ENCODE measurements around the gene OR6C65. TPM values are rescaled to one million over a fixed set of nuclear protein-coding genes. Genes with fewer than 3 reads are reported as not detected.

OR6C65 gene
- total and polyA plus RNA-seq, 9 of the 15 experiments (the other 6 are each of a cell fraction or from before 2014, with no cell fraction given): not detected

DNA sequence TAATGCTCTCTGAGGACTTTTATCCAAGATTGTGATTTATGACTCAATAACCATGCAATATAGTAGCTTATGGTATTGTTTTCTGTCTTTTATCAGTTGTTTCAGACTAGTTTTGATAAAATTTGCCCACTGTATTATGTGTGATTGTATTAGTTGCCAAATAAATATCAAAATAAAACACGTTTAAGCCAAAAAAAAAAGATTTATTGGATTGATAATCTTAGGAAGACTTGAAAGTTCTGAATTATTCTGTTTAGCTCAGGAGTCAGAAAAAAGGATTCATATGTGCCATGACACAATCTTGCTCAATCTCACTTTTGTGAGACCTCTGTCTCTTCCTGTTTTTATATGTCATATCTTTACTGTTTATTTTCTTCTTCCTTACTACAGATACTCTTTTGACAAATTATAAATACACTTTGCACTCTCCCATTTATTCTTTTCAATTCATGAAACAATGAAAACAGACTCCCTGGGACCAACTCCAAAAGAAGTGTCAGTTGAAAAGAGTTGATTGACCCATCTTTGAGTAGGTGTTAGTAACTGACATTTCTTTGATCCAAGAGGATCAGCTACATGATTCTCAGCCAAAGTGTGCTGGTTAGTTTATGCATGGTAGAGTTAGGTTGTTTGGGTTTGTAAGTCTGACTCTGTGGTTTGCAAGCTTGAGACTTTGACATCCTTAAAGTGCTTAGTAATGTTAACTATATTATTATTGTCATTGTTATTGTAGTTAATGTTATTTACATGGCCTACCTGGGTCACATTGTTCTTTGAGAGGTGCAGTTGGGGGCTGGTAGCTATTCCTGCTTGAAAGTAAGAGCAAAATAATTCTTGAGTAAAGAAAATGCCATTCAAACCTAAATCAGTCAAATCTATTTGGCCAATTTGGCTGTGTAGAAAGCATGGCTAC lies 28.3 kb downstream of the OR6C65 start:
- Histone ChIP-seq H3K4me2 (ENCODE audit: insufficient read depth, low read length) (no peak overlapping the region), H3K36me3 (ENCODE audit: control insufficient read depth, insufficient read depth, low read length) (no peaks in the 10 kb centered on the region), H3K27me3 (ENCODE audit: control insufficient read depth in 2 of 2, insufficient read depth in 2 of 2, low read length in 2 of 2) (no peaks in the 10 kb centered on the region), H3K9ac (ENCODE audit: insufficient read depth in 1 of 2, low read depth in 2 of 2, low read length in 2 of 2) (no peak overlapping the region), H3K9me3 (replicated peaks; ENCODE audit: control insufficient read depth, insufficient read depth, low read depth, low read length) (no peaks in the 10 kb centered on the region), H2AFZ (ENCODE audit: low read depth, low read length) (no peak overlapping the region), H3K4me1 (replicated peaks in 1 of 2; ENCODE audit: control insufficient read depth in 2 of 2, insufficient read depth in 2 of 2, low read length in 2 of 2) (no peaks in the 10 kb centered on the region), H3K79me2 (ENCODE audit: control insufficient read depth, insufficient read depth, low read length) (no peaks in the 10 kb centered on the region), H3K9me1 (ENCODE audit: control insufficient read depth, insufficient read depth, low read length) (no peaks in the 10 kb centered on the region), H4K20me1 (replicated peaks; ENCODE audit: control insufficient read depth, insufficient read depth, low read length) (no peaks in the 10 kb centered on the region), H3K4me3 (no peak overlapping the region), H3K27ac (ENCODE audit: extremely low read depth, low read depth, low read length) (no peak overlapping the region)
- in situ Hi-C loops (cut with MboI): no loop called here
- no peak for DNase-seq (ENCODE audit: extremely low read depth in 1 of 4, low spot score in 3 of 4)
- 0% methylated on average over 1 of the region's 1 CpG for WGBS (ENCODE audit: insufficient coverage, low coverage, missing lambda C conversion rate)
- intact Hi-C loops (cut with micrococcal nuclease): no loop called here
- no peak for ATAC-seq
- no peak for FAIRE-seq
- POLR2A ChIA-PET: no interaction called here
- CTCF ChIA-PET (ENCODE audit: low intra/inter-chr PET ratio): no interaction called here
- BruUV-seq (replicated peaks): no TSS peak
- TF ChIP-seq, protein P1, sequence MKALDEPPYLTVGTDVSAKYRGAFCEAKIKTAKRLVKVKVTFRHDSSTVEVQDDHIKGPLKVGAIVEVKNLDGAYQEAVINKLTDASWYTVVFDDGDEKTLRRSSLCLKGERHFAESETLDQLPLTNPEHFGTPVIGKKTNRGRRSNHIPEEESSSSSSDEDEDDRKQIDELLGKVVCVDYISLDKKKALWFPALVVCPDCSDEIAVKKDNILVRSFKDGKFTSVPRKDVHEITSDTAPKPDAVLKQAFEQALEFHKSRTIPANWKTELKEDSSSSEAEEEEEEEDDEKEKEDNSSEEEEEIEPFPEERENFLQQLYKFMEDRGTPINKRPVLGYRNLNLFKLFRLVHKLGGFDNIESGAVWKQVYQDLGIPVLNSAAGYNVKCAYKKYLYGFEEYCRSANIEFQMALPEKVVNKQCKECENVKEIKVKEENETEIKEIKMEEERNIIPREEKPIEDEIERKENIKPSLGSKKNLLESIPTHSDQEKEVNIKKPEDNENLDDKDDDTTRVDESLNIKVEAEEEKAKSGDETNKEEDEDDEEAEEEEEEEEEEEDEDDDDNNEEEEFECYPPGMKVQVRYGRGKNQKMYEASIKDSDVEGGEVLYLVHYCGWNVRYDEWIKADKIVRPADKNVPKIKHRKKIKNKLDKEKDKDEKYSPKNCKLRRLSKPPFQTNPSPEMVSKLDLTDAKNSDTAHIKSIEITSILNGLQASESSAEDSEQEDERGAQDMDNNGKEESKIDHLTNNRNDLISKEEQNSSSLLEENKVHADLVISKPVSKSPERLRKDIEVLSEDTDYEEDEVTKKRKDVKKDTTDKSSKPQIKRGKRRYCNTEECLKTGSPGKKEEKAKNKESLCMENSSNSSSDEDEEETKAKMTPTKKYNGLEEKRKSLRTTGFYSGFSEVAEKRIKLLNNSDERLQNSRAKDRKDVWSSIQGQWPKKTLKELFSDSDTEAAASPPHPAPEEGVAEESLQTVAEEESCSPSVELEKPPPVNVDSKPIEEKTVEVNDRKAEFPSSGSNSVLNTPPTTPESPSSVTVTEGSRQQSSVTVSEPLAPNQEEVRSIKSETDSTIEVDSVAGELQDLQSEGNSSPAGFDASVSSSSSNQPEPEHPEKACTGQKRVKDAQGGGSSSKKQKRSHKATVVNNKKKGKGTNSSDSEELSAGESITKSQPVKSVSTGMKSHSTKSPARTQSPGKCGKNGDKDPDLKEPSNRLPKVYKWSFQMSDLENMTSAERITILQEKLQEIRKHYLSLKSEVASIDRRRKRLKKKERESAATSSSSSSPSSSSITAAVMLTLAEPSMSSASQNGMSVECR (CRISPR knock-in tag; IDR thresholded peaks at IDR 0.05): no peak
- TF ChIP-seq, protein P2, sequence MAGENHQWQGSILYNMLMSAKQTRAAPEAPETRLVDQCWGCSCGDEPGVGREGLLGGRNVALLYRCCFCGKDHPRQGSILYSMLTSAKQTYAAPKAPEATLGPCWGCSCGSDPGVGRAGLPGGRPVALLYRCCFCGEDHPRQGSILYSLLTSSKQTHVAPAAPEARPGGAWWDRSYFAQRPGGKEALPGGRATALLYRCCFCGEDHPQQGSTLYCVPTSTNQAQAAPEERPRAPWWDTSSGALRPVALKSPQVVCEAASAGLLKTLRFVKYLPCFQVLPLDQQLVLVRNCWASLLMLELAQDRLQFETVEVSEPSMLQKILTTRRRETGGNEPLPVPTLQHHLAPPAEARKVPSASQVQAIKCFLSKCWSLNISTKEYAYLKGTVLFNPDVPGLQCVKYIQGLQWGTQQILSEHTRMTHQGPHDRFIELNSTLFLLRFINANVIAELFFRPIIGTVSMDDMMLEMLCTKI (IDR thresholded peaks at IDR 0.05; ENCODE audit: partially characterized antibody): no peak
- TF ChIP-seq ZNF644 (tag; IDR thresholded peaks at IDR 0.05; ENCODE audit: low read depth) (no peak), SMAD3 (CRISPR knock-in tag; conservative IDR thresholded peaks at IDR 0.05) (no peak), ZNF586 (CRISPR knock-in tag; conservative IDR thresholded peaks at IDR 0.05) (no peak), ZNF707 (CRISPR knock-in tag; conservative IDR thresholded peaks at IDR 0.05) (no peak), ZNF354B (CRISPR knock-in tag; IDR thresholded peaks at IDR 0.05) (no peak), NRF1 (conservative IDR thresholded peaks at IDR 0.05 in 1 of 2, IDR thresholded peaks at IDR 0.05 in 1 of 2) (no peak)
- TF ChIP-seq, protein P3, sequence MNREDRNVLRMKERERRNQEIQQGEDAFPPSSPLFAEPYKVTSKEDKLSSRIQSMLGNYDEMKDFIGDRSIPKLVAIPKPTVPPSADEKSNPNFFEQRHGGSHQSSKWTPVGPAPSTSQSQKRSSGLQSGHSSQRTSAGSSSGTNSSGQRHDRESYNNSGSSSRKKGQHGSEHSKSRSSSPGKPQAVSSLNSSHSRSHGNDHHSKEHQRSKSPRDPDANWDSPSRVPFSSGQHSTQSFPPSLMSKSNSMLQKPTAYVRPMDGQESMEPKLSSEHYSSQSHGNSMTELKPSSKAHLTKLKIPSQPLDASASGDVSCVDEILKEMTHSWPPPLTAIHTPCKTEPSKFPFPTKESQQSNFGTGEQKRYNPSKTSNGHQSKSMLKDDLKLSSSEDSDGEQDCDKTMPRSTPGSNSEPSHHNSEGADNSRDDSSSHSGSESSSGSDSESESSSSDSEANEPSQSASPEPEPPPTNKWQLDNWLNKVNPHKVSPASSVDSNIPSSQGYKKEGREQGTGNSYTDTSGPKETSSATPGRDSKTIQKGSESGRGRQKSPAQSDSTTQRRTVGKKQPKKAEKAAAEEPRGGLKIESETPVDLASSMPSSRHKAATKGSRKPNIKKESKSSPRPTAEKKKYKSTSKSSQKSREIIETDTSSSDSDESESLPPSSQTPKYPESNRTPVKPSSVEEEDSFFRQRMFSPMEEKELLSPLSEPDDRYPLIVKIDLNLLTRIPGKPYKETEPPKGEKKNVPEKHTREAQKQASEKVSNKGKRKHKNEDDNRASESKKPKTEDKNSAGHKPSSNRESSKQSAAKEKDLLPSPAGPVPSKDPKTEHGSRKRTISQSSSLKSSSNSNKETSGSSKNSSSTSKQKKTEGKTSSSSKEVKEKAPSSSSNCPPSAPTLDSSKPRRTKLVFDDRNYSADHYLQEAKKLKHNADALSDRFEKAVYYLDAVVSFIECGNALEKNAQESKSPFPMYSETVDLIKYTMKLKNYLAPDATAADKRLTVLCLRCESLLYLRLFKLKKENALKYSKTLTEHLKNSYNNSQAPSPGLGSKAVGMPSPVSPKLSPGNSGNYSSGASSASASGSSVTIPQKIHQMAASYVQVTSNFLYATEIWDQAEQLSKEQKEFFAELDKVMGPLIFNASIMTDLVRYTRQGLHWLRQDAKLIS (CRISPR knock-in tag; IDR thresholded peaks at IDR 0.05): no peak
